ENCODE measurements around the gene INTS2. TPM values are rescaled to one million over a fixed set of nuclear protein-coding genes. Genes with fewer than 3 reads are reported as not detected.
"Not testable (repeated sequence)": the region's sequence is repeated elsewhere in the genome, so short reads cannot be mapped to it uniquely, and the experiment has no call there.

INTS2 gene
- total RNA-seq, 2 donors from 2014 or later: 31.4 to 37.2 TPM

- Mint-ChIP-seq H3K9me3 (peaks cover 3 to 4% of the 10 kb centered on the region in 2 donors), H3K27ac (no peak overlapping the region), H3K36me3 (peaks cover 16 to 37% of the 10 kb centered on the region in 2 donors)
- DNase-seq (ENCODE audit: low spot score in 2 of 2) (no peak), ATAC-seq (no peak)
Observed at GRCh38 chr17:61822326-61823285, 105.2 kb downstream of the INTS2 start.

GRCh38 chr17:61821655-61822054 lies 106.1 kb downstream of the INTS2 start:
- no peak overlapping the region for H3K27ac Mint-ChIP-seq
- DNase-seq (ENCODE audit: low spot score in 2 of 2): no peak
- peaks cover 3 to 4% of the 10 kb centered on the region in 2 donors for H3K9me3 Mint-ChIP-seq
- no peak for ATAC-seq
- peaks cover 11 to 37% of the 10 kb centered on the region in 2 donors for H3K36me3 Mint-ChIP-seq

GRCh38 chr17:61819265-61819664 lies 108.5 kb downstream of the INTS2 start:
- not testable (repeated sequence) for DNase-seq (ENCODE audit: low spot score in 2 of 2); ATAC-seq; H3K9me3 Mint-ChIP-seq
- H3K27ac Mint-ChIP-seq: peak overlapping the region in 1 of 2 donors; percentile 12
- peaks cover 11 to 21% of the 10 kb centered on the region in 2 donors for H3K36me3 Mint-ChIP-seq

- ATAC-seq: no peak
Observed at GRCh38 chr17:61818225-61818624, 109.6 kb downstream of the INTS2 start.

GRCh38 chr17:61817452-61817851 lies 110.3 kb downstream of the INTS2 start:
- H3K9me3 Mint-ChIP-seq: peaks cover 3 to 4% of the 10 kb centered on the region in 2 donors
- H3K27ac Mint-ChIP-seq: no peak overlapping the region

More at GRCh38 chr17:61818225-61818624, 109.6 kb downstream of the INTS2 start:
- no peak for DNase-seq (ENCODE audit: low spot score in 2 of 2)
- Mint-ChIP-seq H3K27ac (no peak overlapping the region), H3K9me3 (peaks cover 3 to 4% of the 10 kb centered on the region in 2 donors), H3K36me3 (peaks cover 11 to 21% of the 10 kb centered on the region in 2 donors)

GRCh38 chr17:61816538-61816937 lies 111.2 kb downstream of the INTS2 start:
- Mint-ChIP-seq H3K27ac (no peak overlapping the region), H3K36me3 (peaks cover 7 to 17% of the 10 kb centered on the region in 2 donors)
- DNase-seq (ENCODE audit: low spot score in 2 of 2): no peak

More at GRCh38 chr17:61817452-61817851, 110.3 kb downstream of the INTS2 start:
- peaks cover 11 to 21% of the 10 kb centered on the region in 2 donors for H3K36me3 Mint-ChIP-seq
- DNase-seq (ENCODE audit: low spot score in 2 of 2): no peak
- ATAC-seq: no peak

GRCh38 chr17:61815863-61816503 lies 111.8 kb downstream of the INTS2 start:
- Mint-ChIP-seq H3K36me3 (peaks cover 5 to 14% of the 10 kb centered on the region in 2 donors), H3K27ac (no peak overlapping the region), H3K9me3 (no peaks in the 10 kb centered on the region)
- ATAC-seq (no peak), DNase-seq (ENCODE audit: low spot score in 2 of 2) (no peak)

More at GRCh38 chr17:61816538-61816937, 111.2 kb downstream of the INTS2 start:
- H3K9me3 Mint-ChIP-seq: peaks cover under 1 to 1% of the 10 kb centered on the region in 2 donors
- ATAC-seq: no peak

Other genes starting within 250 kb of the INTS2 start
- gene BRIP1, start 64.5 kb downstream of the INTS2 start, total RNA-seq: 10 to 100 TPM; 24.1 to 24.3 TPM
- 10 to 100 TPM; 45.9 to 56.6 TPM for gene MED13, start 137.3 kb upstream of the INTS2 start, total RNA-seq

All from activated naive CD4-positive, alpha-beta T cell treated with anti-CD3 and anti-CD28 coated beads, Interleukin-2, amount 50 U/mL, for 72 hours (primary cell).